Measurements from ENCODE around the gene TRIM65. TPM values are rescaled to one million over a fixed set of nuclear protein-coding genes. Genes with fewer than 3 reads are reported as not detected.

The TRIM65 gene
- total and polyA plus RNA-seq, 2 of the 13 experiments (the other 11 are each of a cell fraction or from before 2014, with no cell fraction given): 10.3 to 22.4 TPM

GRCh38 chr17:75894049-75894733 is 2.6 kb downstream of the TRIM65 start (continued):
- TF ChIP-seq DMTF1 (CRISPR knock-in tag; IDR thresholded peaks at IDR 0.05) (no peak), MLLT10 (CRISPR knock-in tag; IDR thresholded peaks at IDR 0.05) (no peak), RELA (CRISPR knock-in tag; IDR thresholded peaks at IDR 0.05) (no peak), SPEN (CRISPR knock-in tag; IDR thresholded peaks at IDR 0.05; ENCODE audit: low read depth) (no peak), ISX (CRISPR knock-in tag; conservative IDR thresholded peaks at IDR 0.05) (no peak), MAZ (IDR thresholded peaks at IDR 0.05; ENCODE audit: borderline replicate concordance, low read depth, low read length) (no peak), MAZ (CRISPR knock-in tag; IDR thresholded peaks at IDR 0.05; ENCODE audit: low read depth) (no peak), HES4 (CRISPR knock-in tag; IDR thresholded peaks at IDR 0.05; ENCODE audit: borderline replicate concordance) (no peak), ZC3H13 (CRISPR knock-in tag; IDR thresholded peaks at IDR 0.05) (peak; percentile 71), ZFP62 (CRISPR knock-in tag; IDR thresholded peaks at IDR 0.05) (no peak), MAFK (conservative IDR thresholded peaks at IDR 0.05 in 1 of 2, IDR thresholded peaks at IDR 0.05 in 1 of 2; ENCODE audit: low read length in 2 of 2) (no peak), MTA1 (CRISPR knock-in tag; IDR thresholded peaks at IDR 0.05; ENCODE audit: borderline replicate concordance) (0 out of 2 replicates have a peak, but pooled peaks have one; percentile 33), ZNF205 (CRISPR knock-in tag; IDR thresholded peaks at IDR 0.05) (no peak), MED8 (CRISPR knock-in tag; IDR thresholded peaks at IDR 0.05; ENCODE audit: insufficient replicate concordance) (no peak), ZNF883 (CRISPR knock-in tag; IDR thresholded peaks at IDR 0.05; ENCODE audit: not compliant biosample characterization) (peak; percentile 9), HIVEP1 (CRISPR knock-in tag; IDR thresholded peaks at IDR 0.05) (peak; percentile 68; the same call in 1 of the 2 replicates), DR1 (CRISPR knock-in tag; IDR thresholded peaks at IDR 0.05) (peak; percentile 28; the same call in 1 of the 2 replicates), RNF2 (conservative IDR thresholded peaks at IDR 0.05; ENCODE audit: low read depth) (no peak), YEATS4 (CRISPR knock-in tag; IDR thresholded peaks at IDR 0.05; ENCODE audit: borderline replicate concordance) (no peak), GABPB1 (CRISPR knock-in tag; IDR thresholded peaks at IDR 0.05) (no peak), SP5 (CRISPR knock-in tag; IDR thresholded peaks at IDR 0.05; ENCODE audit: borderline replicate concordance, low read depth) (no peak)
- TF ChIP-seq, protein P1, sequence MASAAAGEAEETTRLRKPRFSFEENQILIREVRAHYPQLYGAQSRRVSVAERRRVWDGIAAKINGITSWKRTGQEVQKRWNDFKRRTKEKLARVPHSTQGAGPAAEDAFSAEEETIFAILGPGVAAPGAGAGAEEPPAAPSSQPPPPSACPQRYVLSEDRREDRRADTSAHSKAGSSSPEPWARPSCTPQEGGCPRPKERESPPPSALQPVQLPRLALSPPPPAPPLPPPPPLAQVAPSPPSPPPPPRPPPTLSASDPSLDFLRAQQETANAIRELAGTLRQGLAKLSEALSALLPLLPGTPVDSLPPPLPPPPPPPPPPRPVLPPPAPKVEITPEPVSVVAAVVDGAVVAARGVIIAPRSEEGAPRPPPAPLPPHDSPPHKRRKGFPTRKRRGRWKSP (CRISPR knock-in tag; IDR thresholded peaks at IDR 0.05): no peak; the same call in 1 of the 2 replicates
- TF ChIP-seq, protein P2, sequence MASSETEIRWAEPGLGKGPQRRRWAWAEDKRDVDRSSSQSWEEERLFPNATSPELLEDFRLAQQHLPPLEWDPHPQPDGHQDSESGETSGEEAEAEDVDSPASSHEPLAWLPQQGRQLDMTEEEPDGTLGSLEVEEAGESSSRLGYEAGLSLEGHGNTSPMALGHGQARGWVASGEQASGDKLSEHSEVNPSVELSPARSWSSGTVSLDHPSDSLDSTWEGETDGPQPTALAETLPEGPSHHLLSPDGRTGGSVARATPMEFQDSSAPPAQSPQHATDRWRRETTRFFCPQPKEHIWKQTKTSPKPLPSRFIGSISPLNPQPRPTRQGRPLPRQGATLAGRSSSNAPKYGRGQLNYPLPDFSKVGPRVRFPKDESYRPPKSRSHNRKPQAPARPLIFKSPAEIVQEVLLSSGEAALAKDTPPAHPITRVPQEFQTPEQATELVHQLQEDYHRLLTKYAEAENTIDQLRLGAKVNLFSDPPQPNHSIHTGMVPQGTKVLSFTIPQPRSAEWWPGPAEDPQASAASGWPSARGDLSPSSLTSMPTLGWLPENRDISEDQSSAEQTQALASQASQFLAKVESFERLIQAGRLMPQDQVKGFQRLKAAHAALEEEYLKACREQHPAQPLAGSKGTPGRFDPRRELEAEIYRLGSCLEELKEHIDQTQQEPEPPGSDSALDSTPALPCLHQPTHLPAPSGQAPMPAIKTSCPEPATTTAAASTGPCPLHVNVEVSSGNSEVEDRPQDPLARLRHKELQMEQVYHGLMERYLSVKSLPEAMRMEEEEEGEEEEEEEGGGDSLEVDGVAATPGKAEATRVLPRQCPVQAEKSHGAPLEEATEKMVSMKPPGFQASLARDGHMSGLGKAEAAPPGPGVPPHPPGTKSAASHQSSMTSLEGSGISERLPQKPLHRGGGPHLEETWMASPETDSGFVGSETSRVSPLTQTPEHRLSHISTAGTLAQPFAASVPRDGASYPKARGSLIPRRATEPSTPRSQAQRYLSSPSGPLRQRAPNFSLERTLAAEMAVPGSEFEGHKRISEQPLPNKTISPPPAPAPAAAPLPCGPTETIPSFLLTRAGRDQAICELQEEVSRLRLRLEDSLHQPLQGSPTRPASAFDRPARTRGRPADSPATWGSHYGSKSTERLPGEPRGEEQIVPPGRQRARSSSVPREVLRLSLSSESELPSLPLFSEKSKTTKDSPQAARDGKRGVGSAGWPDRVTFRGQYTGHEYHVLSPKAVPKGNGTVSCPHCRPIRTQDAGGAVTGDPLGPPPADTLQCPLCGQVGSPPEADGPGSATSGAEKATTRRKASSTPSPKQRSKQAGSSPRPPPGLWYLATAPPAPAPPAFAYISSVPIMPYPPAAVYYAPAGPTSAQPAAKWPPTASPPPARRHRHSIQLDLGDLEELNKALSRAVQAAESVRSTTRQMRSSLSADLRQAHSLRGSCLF (CRISPR knock-in tag; IDR thresholded peaks at IDR 0.05; ENCODE audit: borderline replicate concordance): no peak

Measured in HepG2 (cell line).